A204.1 (cell line): ENCODE results near the gene SMYD2.

ENCODE experiments used
- FAIRE-seq: peaks from 2 replicates; lab custom pipeline; 2012; peaks lifted over from hg19 to GRCh38; lab: Jason Lieb, UNC

The SMYD2 gene

GRCh38 chr1:214281021-214281719 is at the start of gene SMYD2:
Gene SMYD2, plus strand, starts transcription at chr1:214281159. Its CDS starts 96 bp downstream, at chr1:214281255.
- FAIRE-seq = no peak

- no peak for FAIRE-seq
Measured at GRCh38 chr1:214233856-214234634, 46.9 kb upstream of the SMYD2 start.

GRCh38 chr1:214234635-214235025 is 46.3 kb upstream of the SMYD2 start:
- no peak for FAIRE-seq

- FAIRE-seq = no peak
Measured at GRCh38 chr1:214236477-214236876, 44.5 kb upstream of the SMYD2 start.

GRCh38 chr1:214241060-214241459 is 39.9 kb upstream of the SMYD2 start:
- FAIRE-seq = no peak

GRCh38 chr1:214244252-214244651 is 36.7 kb upstream of the SMYD2 start:
- no peak for FAIRE-seq

GRCh38 chr1:214244841-214245240 is 36.1 kb upstream of the SMYD2 start:
- no peak for FAIRE-seq

GRCh38 chr1:214247501-214248041 is 33.4 kb upstream of the SMYD2 start:
- FAIRE-seq = no peak

- FAIRE-seq = no peak
Measured at GRCh38 chr1:214248311-214249085, 32.5 kb upstream of the SMYD2 start.

GRCh38 chr1:214249651-214250050 is 31.3 kb upstream of the SMYD2 start:
- no peak for FAIRE-seq

- no peak for FAIRE-seq
Measured at GRCh38 chr1:214251354-214251753, 29.6 kb upstream of the SMYD2 start.

- FAIRE-seq = no peak
Measured at GRCh38 chr1:214255509-214255908, 25.4 kb upstream of the SMYD2 start.

GRCh38 chr1:214259353-214259977 is 21.5 kb upstream of the SMYD2 start:
- FAIRE-seq = no peak

- no peak for FAIRE-seq
Measured at GRCh38 chr1:214260561-214261205, 20.3 kb upstream of the SMYD2 start.

GRCh38 chr1:214261206-214262123 is 19.5 kb upstream of the SMYD2 start:
- no peak for FAIRE-seq

GRCh38 chr1:214264196-214264595 is 16.8 kb upstream of the SMYD2 start:
- FAIRE-seq = no peak

GRCh38 chr1:214264976-214265375 is 16.0 kb upstream of the SMYD2 start:
- FAIRE-seq = no peak

GRCh38 chr1:214270097-214270650 is 10.8 kb upstream of the SMYD2 start:
- no peak for FAIRE-seq

- FAIRE-seq = peak; percentile 30
Measured at GRCh38 chr1:214271174-214271858, 9.6 kb upstream of the SMYD2 start.
